GM19023 (cell line): Measurements from ENCODE around the gene PRDM5.

ENCODE experiments used
- ATAC-seq: cut with Tn5 transposase; IDR thresholded peaks from one replicate; pipeline ENCODE4 v1.9.1; 2021; ENCODE audit warnings: mild to moderate bottlenecking, moderate library complexity; ENCODE audit not compliant: unreplicated experiment

Gene PRDM5

GRCh38 chr4:120857312-120857711 is 65.2 kb downstream of the PRDM5 start:
- ATAC-seq, result no peak

- ATAC-seq, result no peak
Measured at GRCh38 chr4:120856294-120856693, 66.2 kb downstream of the PRDM5 start.

- ATAC-seq, result peak; percentile 91
Measured at GRCh38 chr4:120855307-120856001, 67.1 kb downstream of the PRDM5 start.

- ATAC-seq, result no peak
Measured at GRCh38 chr4:120853161-120853935, 69.2 kb downstream of the PRDM5 start.

- no peak for ATAC-seq
Measured at GRCh38 chr4:120850018-120850599, 72.4 kb downstream of the PRDM5 start.

GRCh38 chr4:120847019-120847582 is 75.4 kb downstream of the PRDM5 start:
- no peak for ATAC-seq

- ATAC-seq, result peak; percentile 86
Measured at GRCh38 chr4:120844528-120844921, 78.0 kb downstream of the PRDM5 start.

GRCh38 chr4:120843849-120844527 is 78.5 kb downstream of the PRDM5 start:
- ATAC-seq, result no peak

- ATAC-seq, result no peak
Measured at GRCh38 chr4:120842031-120842430, 80.5 kb downstream of the PRDM5 start.

GRCh38 chr4:120841580-120841979 is 80.9 kb downstream of the PRDM5 start:
- no peak for ATAC-seq

GRCh38 chr4:120839974-120840751 is 82.4 kb downstream of the PRDM5 start:
- ATAC-seq, result no peak

GRCh38 chr4:120839334-120839973 is 83.1 kb downstream of the PRDM5 start:
- ATAC-seq, result no peak

GRCh38 chr4:120838784-120839183 is 83.7 kb downstream of the PRDM5 start:
- no peak for ATAC-seq

- no peak for ATAC-seq
Measured at GRCh38 chr4:120837656-120838055, 84.9 kb downstream of the PRDM5 start.

GRCh38 chr4:120835342-120835741 is 87.2 kb downstream of the PRDM5 start:
- no peak for ATAC-seq

- ATAC-seq, result no peak
Measured at GRCh38 chr4:120830204-120830603, 92.3 kb downstream of the PRDM5 start.

- ATAC-seq, result no peak
Measured at GRCh38 chr4:120829113-120829831, 93.3 kb downstream of the PRDM5 start.

GRCh38 chr4:120826853-120827252 is 95.7 kb downstream of the PRDM5 start:
- ATAC-seq, result no peak

GRCh38 chr4:120826449-120826848 is 96.1 kb downstream of the PRDM5 start:
- no peak for ATAC-seq
